Suprapubic skin (tissue), 4 donors: ENCODE measurements around the gene ETV5. TPM values are rescaled to one million over a fixed set of nuclear protein-coding genes. Genes with fewer than 3 reads are reported as not detected.

Experiments used
- DNase-seq, 2 donors: peaks; one replicate each; pipeline ENCODE4 v3.0.0-alpha.2; 2019; ENCODE audit warnings: low spot score in 2 of 2
- H3K27ac ChIP-seq: fragments of 200-600 bp; sonication (generic); one replicate; pipeline ENCODE4 v1.5.1; 2019
- H3K27me3 ChIP-seq: fragments of 200-600 bp; sonication (generic); one replicate; pipeline ENCODE4 v1.5.1; 2019
- H3K36me3 ChIP-seq: fragments of 200-600 bp; sonication (generic); one replicate; pipeline ENCODE4 v1.5.1; 2019
- H3K4me1 ChIP-seq: fragments of 200-600 bp; sonication (generic); one replicate; pipeline ENCODE4 v1.5.1; 2019
- H3K4me3 ChIP-seq: fragments of 200-600 bp; sonication (generic); one replicate; pipeline ENCODE4 v1.5.1; 2019; ENCODE audit warnings: mild to moderate bottlenecking
- H3K9me3 ChIP-seq: fragments of 200-600 bp; sonication (generic); one replicate; pipeline ENCODE4 v1.5.1; 2019
- CTCF ChIP-seq, 2 donors: fragments of 200-600 bp in 1 of 2; fragments of 450-650 bp in 1 of 2; sonication (generic) in 1 of 2; IDR thresholded peaks; one replicate each; pipeline ENCODE4 v1.5.1; 2016 to 2019; ENCODE audit warnings: antibody characterized with exemption in 2 of 2, mild to moderate bottlenecking in 1 of 2, moderate library complexity in 1 of 2
- EP300 ChIP-seq: sonication (generic); formaldehyde crosslinking; IDR thresholded peaks from one replicate; pipeline ENCODE4 v1.6.1; 2017; ENCODE audit warnings: antibody characterized with exemption
- POLR2A ChIP-seq, 2 donors: fragments of 450-650 bp; IDR thresholded peaks; one replicate each; pipeline ENCODE4 v1.6.1; 2017; ENCODE audit warnings: antibody characterized with exemption in 2 of 2, mild to moderate bottlenecking in 2 of 2, moderate library complexity in 2 of 2
- POLR2AphosphoS5 ChIP-seq, 3 donors: sonication (generic); formaldehyde crosslinking; IDR thresholded peaks; one replicate each; pipeline ENCODE4 v1.6.1; 2017; ENCODE audit warnings: antibody characterized with exemption in 3 of 3
- WGBS: methylation state at CpG from one replicate; pipeline ENCODE4 v1.1.5; 2018; 5-methylcytosine and 5-hydroxymethylcytosine counted together
- total RNA-seq, 4 donors: library from RNA; depleted of rRNA; stranded (reverse); fragments of >200 nt; gene quantifications; one replicate each; pipeline ENCODE4 v1.1.0, GENCODE V29; 2016

Gene ETV5
- total RNA-seq, 4 donors from 2014 or later = 11.2 to 28.6 (median 16.7) TPM

- Histone ChIP-seq H3K27me3 (no peaks in the 10 kb centered on the region), H3K9me3 (no peaks in the 10 kb centered on the region), H3K36me3 (no peaks in the 10 kb centered on the region), H3K27ac (peak overlapping the region; percentile 39), H3K4me3 (no peak overlapping the region), H3K4me1 (peaks cover 51% of the 10 kb centered on the region)
- no peak for TF ChIP-seq CTCF (IDR thresholded peaks at IDR 0.05)
- TF ChIP-seq EP300 = no peak
- TF ChIP-seq POLR2A (IDR thresholded peaks at IDR 0.05) = no peak
- TF ChIP-seq POLR2AphosphoS5 (IDR thresholded peaks at IDR 0.05) = no peak
- no peak for DNase-seq
- WGBS = 85% methylated on average over 8 of the region's 8 CpGs
These were observed 13.3 kb downstream of the ETV5 start for GRCh38 chr3:186095561-186096081.

- H3K4me3 ChIP-seq = no peak overlapping the region
- WGBS = 91% methylated on average over 7 of the region's 7 CpGs
- H3K27me3 ChIP-seq = no peaks in the 10 kb centered on the region
- H3K9me3 ChIP-seq = no peaks in the 10 kb centered on the region
- peaks cover 51% of the 10 kb centered on the region for H3K4me1 ChIP-seq
- peak overlapping the region; percentile 39 for H3K27ac ChIP-seq
- no peak for TF ChIP-seq CTCF (IDR thresholded peaks at IDR 0.05)
- TF ChIP-seq POLR2AphosphoS5 (IDR thresholded peaks at IDR 0.05) = no peak
- TF ChIP-seq POLR2A (IDR thresholded peaks at IDR 0.05) = no peak
- TF ChIP-seq EP300 = no peak
- H3K36me3 ChIP-seq = no peaks in the 10 kb centered on the region
- no peak for DNase-seq
These were observed 14.0 kb downstream of the ETV5 start for GRCh38 chr3:186094696-186095425.

DNA sequence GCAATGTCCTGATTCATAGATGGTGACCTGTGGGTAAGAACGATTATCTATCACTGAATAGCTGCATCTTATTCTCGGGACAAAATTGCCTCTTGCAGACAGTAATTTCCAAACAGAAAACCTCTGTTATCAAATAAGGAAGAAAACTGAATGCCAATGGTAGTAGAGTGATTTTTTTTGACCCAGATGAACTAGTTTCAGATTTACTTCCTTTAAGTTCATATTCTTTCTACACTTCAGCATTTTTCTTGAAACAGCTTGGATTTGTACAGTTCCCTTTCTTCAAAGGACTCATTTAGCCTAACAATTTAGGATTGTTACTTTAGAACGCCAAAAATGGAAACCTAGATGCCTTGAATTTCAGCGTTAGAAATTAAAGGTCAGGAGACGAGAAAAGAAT lies 14.6 kb downstream of the ETV5 start:
- DNase-seq = no peak
- H3K27ac ChIP-seq = no peak overlapping the region
- no peaks in the 10 kb centered on the region for H3K27me3 ChIP-seq
- H3K4me3 ChIP-seq = no peak overlapping the region
- H3K9me3 ChIP-seq = no peaks in the 10 kb centered on the region
- H3K36me3 ChIP-seq = no peaks in the 10 kb centered on the region
- peaks cover 46% of the 10 kb centered on the region for H3K4me1 ChIP-seq
- WGBS = 85% methylated on average over 5 of the region's 5 CpGs
- TF ChIP-seq POLR2AphosphoS5 (IDR thresholded peaks at IDR 0.05) (no peak), CTCF (IDR thresholded peaks at IDR 0.05) (no peak), EP300 (no peak), POLR2A (IDR thresholded peaks at IDR 0.05) (no peak)

DNA sequence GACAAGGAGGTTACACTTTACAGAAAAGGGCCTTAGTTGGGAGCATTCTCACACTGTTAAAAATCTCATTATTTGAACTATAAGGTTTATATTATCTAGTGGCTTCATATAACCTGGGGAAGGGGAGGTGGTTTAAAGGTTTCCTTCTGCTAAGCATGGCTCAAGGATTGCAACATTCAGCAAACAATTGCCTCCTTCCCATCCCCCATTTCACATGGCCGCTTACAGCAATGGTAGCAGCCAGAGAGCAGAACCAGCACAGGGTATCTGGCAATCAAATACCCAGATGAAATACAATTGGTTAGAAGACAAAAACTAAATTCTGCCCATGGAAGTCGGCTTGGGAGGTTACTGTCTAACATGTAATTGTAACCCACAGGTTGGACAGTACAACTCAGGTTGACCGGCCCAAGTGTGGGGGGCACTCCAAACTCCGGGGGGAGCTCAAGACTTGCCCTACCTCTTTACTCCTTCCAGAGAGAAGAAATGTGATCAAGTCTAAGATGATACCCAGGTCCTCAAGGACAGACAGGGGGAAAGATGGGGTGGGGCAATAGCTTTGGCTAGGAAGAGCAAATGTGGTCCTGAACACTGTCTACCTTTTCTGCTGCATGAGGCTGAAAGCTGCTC lies 15.5 kb downstream of the ETV5 start:
- 92% methylated on average over 4 of the region's 4 CpGs for WGBS
- H3K36me3 ChIP-seq = no peaks in the 10 kb centered on the region
- TF ChIP-seq POLR2A (IDR thresholded peaks at IDR 0.05) = no peak
- TF ChIP-seq CTCF (IDR thresholded peaks at IDR 0.05) = no peak
- TF ChIP-seq EP300 = no peak
- no peak for TF ChIP-seq POLR2AphosphoS5 (IDR thresholded peaks at IDR 0.05)
- H3K9me3 ChIP-seq = no peaks in the 10 kb centered on the region
- H3K27ac ChIP-seq = no peak overlapping the region
- H3K4me3 ChIP-seq = no peak overlapping the region
- DNase-seq = no peak
- peaks cover 42% of the 10 kb centered on the region for H3K4me1 ChIP-seq
- no peaks in the 10 kb centered on the region for H3K27me3 ChIP-seq

DNA sequence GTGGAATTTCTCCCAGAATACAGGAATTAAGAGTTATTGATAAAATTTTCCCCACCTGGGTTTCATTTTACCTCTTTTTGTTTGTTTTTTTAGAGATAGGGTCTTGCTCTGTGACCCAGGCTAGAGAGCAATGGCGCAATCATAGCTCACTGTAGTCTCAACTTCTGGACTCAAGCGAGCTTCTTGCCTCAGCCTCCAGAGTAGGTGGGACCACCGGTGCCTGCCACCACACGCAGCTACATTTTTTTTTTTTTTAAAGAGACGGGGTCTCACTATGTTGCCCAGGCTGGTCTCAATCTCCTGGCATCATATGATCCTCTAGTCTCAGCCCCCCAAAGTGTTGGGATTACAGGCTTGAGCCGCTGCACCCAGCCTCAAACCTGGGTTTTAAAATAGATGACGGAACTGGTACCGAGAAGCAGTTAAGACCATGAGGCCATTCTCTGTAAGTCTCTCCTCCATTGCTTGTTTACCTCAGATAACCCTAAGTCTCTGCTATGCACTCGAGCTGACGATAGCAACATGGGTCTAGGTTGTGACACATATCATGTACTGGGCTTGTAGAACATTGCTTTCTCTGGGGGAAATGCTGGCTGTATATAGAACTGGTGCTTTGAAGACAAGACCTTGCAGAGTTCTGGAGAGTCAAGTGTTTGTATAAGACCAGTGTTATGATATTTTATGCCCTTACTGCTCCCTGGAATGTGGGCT lies 16.4 kb downstream of the ETV5 start:
- Histone ChIP-seq H3K4me3 (no peak overlapping the region), H3K36me3 (no peaks in the 10 kb centered on the region), H3K4me1 (peaks cover 35% of the 10 kb centered on the region), H3K27me3 (no peaks in the 10 kb centered on the region), H3K27ac (no peak overlapping the region), H3K9me3 (no peaks in the 10 kb centered on the region)
- TF ChIP-seq POLR2A (IDR thresholded peaks at IDR 0.05) = no peak
- WGBS = 91% methylated on average over 10 of the region's 10 CpGs
- no peak for DNase-seq
